22Rv1 (cell line): ENCODE results near the gene PPP1R1B.

Source experiments
- H3K27ac ChIP-seq: fragments of 450-650 bp; 2 replicates; pipeline ENCODE4 v1.5.1; 2017
- ZFX ChIP-seq: fragments of 450-650 bp; IDR thresholded peaks from 2 replicates; pipeline ENCODE4 v1.6.1; 2017; ENCODE audit warnings: antibody characterized with exemption, borderline replicate concordance
- TF ChIP-seq, protein P1 (sequence below): fragments of 450-650 bp; IDR thresholded peaks from 2 replicates; pipeline ENCODE4 v1.5.1; 2017; ENCODE audit warnings: mild to moderate bottlenecking

The PPP1R1B gene

DNA sequence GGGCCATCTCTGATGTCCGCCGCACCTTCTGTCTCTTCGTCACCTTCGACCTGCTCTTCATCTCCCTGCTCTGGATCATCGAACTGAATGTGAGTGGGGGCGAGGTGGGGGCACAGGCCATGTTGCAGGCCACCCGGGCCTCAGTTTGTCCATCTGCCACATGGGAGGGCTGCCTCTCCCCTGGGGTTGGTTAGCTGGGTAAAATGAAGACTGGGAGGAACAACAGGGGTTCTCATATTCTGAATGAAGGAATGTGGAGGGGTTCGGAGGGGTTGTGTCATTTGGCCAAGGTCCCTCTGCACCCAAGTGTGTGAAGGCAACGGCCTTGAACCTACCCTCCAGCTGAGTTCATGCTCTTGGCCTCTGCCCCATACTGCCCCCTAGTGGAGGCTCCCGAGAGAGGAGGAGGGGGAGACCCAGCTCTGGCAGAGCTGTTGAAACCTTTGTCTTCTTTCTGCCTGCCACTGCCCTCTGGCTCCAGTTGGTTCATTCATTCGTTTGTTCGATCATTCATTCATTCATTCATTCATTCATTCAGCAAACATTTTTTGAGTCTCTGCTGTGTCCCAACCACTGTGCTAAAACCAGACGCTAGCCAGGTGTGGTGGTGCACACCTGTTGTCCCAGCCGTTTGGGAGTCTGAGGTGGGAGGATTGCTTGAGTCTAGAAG, 27.0 kb downstream of the PPP1R1B start:
- TF ChIP-seq, protein P1, sequence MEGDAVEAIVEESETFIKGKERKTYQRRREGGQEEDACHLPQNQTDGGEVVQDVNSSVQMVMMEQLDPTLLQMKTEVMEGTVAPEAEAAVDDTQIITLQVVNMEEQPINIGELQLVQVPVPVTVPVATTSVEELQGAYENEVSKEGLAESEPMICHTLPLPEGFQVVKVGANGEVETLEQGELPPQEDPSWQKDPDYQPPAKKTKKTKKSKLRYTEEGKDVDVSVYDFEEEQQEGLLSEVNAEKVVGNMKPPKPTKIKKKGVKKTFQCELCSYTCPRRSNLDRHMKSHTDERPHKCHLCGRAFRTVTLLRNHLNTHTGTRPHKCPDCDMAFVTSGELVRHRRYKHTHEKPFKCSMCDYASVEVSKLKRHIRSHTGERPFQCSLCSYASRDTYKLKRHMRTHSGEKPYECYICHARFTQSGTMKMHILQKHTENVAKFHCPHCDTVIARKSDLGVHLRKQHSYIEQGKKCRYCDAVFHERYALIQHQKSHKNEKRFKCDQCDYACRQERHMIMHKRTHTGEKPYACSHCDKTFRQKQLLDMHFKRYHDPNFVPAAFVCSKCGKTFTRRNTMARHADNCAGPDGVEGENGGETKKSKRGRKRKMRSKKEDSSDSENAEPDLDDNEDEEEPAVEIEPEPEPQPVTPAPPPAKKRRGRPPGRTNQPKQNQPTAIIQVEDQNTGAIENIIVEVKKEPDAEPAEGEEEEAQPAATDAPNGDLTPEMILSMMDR, result peak; percentile 97
- TF ChIP-seq ZFX, result no peak

DNA sequence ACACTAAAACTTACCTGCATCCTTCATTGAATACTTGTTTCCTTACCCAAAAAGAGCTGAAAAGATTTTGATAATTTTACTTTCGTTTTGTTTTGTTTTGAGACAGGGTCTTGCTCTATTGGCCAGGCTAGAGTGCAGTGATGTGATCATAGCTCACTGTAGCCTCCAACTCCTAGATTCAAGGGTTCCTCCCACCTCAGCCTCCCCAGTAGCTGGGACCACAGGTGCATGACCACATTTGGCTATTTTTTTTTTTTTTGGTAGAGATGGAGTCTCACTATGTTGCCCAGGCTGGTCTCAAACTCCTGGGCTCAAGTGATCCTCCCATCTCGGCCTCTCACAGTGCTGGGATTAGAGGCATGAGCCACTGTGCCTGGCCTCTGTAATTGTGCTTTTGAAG, 28.4 kb downstream of the PPP1R1B start:
- H3K27ac ChIP-seq, result no peak overlapping the region
- TF ChIP-seq, protein P1, result no peak
- no peak for TF ChIP-seq ZFX

More for the DNA sequence above, 27.0 kb downstream of the PPP1R1B start:
- H3K27ac ChIP-seq, result no peak overlapping the region

DNA sequence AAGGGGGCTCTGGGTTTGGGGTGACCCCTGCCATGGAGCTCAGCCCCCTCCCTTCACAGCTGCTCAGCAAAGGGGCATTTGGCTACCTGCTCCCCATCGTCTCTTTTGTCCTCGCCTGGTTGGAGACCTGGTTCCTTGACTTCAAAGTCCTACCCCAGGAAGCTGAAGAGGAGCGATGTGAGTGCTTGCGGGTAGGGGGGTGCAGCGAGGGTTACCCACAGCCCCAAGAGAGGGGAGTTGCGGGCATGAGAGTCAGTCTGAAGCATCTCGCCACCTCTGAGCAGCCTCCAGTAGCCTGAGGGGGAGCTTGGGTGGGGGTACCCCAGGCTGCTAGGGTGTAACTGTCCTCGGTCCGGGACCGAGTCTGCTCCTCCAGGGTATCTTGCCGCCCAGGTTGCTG, 31.6 kb downstream of the PPP1R1B start:
- H3K27ac ChIP-seq, result no peak overlapping the region
- TF ChIP-seq, protein P1, result no peak
- no peak for TF ChIP-seq ZFX

DNA sequence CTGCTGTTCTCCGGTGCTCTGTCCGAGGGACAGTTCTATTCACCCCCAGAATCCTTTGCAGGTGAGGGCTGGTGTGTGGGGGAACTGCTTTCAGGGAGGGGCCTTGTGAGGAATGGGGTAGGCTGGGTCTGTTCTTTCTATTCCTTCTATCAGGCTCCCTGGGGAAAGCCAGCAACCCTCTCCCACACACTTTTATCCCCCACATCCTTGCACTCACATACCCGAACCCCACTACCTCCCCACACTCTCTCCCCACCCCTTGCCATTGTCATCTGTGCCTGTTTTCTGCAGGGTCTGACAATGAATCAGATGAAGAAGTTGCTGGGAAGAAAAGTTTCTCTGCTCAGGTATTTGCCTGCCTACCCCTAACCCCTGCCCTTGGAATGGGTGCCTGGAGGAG, 32.0 kb downstream of the PPP1R1B start:
- TF ChIP-seq ZFX, result no peak
- TF ChIP-seq, protein P1, result no peak
- no peak overlapping the region for H3K27ac ChIP-seq

DNA sequence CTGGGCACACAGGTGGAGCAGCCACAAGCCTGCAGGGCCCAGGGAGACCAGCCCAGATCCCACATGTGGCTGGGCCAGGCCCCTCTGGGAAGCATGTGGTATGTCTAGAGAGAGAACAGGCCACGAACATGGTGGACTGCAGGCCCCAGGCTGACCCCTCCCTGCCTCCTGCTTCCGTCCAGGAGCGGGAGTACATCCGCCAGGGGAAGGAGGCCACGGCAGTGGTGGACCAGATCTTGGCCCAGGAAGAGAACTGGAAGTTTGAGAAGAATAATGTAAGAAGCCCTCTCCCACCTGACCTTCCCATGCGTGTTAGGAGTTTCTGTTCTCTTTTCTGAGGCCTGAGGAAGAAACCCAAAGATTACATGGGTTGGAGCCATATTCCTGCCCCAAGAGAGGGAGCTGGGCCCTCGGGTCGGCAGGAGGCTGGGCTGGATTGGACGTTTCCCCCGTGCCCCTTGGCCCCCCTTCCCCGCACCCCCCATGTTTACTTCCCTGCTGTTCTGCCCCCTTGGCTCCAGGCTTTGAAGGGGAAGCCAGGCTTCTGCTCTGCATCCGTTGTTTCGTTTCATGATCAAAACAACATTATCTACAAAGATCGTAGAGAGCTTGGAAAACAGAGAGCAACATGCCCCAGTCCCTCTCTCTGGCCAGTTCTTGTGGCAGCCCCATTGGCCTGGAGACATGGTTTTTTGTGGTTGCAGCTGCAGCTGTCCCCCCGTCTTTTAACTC, 32.7 kb downstream of the PPP1R1B start:
- H3K27ac ChIP-seq, result no peak overlapping the region
- TF ChIP-seq, protein P1, result no peak
- TF ChIP-seq ZFX, result no peak

DNA sequence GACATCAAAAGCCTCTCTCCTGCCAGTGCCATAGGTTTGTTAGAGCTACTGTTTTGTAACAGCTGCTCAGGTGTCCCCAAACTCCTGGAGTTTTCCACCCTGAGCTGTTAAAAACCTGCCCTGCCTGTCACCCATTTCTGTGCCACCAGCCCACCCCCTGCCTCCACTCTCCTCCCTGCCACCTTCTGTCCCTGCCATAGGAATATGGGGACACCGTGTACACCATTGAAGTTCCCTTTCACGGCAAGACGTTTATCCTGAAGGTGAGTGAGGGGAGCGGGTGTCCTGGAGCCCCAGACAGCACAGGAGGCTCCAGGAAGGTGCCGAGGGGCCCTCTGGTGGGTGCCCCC, 33.2 kb downstream of the PPP1R1B start:
- TF ChIP-seq, protein P1, result no peak
- no peak for TF ChIP-seq ZFX
- H3K27ac ChIP-seq, result no peak overlapping the region
